IPS-18c (cell line): ENCODE data around the gene MT1E.

ENCODE experiments used
- H3K4me3 ChIP-seq: 2 replicates; pipeline ENCODE4 v1.7.0; 2013; ENCODE audit warnings: low read depth, mild to moderate bottlenecking, low read length, moderate library complexity; ENCODE audit not compliant: insufficient read depth
- H3K9me3 ChIP-seq: one replicate; pipeline ENCODE4 v1.6.1; 2013; ENCODE audit warnings: mild to moderate bottlenecking, low read length, moderate library complexity; ENCODE audit not compliant: control insufficient read depth, insufficient read depth

MT1E gene

GRCh38 chr16:56604966-56605365 is 20.6 kb upstream of the MT1E start:
- Histone ChIP-seq H3K4me3 (no peak overlapping the region), H3K9me3 (no peaks in the 10 kb centered on the region)

GRCh38 chr16:56605475-56605874 is 20.1 kb upstream of the MT1E start:
- no peak overlapping the region for H3K4me3 ChIP-seq

DNA sequence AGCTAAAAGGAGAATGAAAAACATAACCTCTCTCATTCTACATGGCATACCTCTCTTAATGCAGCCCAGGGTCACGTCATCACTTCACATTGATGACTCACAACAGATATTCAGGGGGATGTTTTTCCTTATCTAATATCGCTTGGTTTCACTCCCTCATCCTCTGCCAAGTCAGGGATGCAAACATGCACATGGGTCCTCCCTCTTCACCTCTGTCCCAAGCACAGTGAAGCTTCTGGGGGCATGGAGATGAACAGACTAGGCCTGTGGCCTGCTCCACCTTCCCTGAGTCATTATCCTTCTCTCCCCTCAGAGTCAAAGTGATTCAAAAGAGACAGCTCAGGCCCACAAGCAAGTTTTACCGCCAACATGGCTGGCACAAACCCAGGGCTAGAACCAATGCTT is 19.5 kb upstream of the MT1E start:
- H3K9me3 ChIP-seq = no peaks in the 10 kb centered on the region

More at GRCh38 chr16:56605475-56605874, 20.1 kb upstream of the MT1E start:
- no peaks in the 10 kb centered on the region for H3K9me3 ChIP-seq

DNA sequence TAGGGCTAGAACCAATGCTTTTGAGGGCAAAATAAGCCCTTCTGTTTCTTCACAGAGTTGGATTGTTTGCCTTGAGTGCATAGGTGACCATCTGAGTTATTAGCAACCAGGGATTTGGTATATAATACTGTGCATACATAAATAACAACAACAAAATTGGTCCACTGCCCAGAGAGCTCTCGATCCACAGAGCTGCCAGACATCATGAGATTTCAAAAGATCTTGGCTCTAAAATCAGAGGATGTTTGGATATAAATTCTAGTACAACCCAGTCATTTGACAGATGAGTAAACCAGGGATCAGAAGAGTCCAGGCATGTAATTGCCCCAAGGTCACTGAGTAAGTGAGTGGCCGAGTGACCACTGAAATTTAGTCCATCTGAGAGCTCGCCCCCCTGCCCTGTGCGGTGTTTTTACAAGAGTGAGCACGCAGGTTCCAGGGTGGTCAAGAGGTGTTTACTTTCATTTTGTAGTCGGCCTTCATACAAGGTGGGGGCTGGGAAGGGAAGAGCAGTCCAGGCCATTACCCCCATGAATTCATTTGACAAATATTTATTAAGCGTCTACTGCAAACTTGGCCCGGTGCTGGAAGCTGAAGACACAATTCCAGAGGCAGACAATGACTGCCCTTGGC is 19.0 kb upstream of the MT1E start:
- Histone ChIP-seq H3K9me3 (no peaks in the 10 kb centered on the region), H3K4me3 (no peak overlapping the region)

More for the DNA sequence above, 19.5 kb upstream of the MT1E start:
- H3K4me3 ChIP-seq = no peak overlapping the region

GRCh38 chr16:56607109-56607618 is 18.4 kb upstream of the MT1E start:
- H3K9me3 ChIP-seq = no peaks in the 10 kb centered on the region
- H3K4me3 ChIP-seq = no peak overlapping the region

DNA sequence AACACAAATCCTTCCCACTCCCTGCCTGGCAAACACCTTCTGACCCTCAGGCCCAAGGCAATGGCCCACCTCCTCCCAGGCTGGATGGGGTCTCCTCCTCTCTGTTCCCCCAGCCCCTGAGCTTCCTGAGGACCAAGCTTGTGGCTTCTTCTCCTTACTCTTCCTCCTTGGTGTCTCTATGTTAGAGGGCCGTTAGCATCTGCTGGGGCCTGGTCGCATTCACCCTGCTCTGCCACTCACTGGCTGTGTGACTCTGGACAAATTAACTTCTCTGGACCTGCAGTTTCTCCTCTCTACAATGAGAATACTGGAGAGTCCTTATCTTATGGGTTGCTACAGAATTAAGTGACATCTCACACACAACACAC is 17.9 kb upstream of the MT1E start:
- Histone ChIP-seq H3K4me3 (peak overlapping the region; percentile 56; the same call in 1 of the 2 replicates), H3K9me3 (no peaks in the 10 kb centered on the region)

DNA sequence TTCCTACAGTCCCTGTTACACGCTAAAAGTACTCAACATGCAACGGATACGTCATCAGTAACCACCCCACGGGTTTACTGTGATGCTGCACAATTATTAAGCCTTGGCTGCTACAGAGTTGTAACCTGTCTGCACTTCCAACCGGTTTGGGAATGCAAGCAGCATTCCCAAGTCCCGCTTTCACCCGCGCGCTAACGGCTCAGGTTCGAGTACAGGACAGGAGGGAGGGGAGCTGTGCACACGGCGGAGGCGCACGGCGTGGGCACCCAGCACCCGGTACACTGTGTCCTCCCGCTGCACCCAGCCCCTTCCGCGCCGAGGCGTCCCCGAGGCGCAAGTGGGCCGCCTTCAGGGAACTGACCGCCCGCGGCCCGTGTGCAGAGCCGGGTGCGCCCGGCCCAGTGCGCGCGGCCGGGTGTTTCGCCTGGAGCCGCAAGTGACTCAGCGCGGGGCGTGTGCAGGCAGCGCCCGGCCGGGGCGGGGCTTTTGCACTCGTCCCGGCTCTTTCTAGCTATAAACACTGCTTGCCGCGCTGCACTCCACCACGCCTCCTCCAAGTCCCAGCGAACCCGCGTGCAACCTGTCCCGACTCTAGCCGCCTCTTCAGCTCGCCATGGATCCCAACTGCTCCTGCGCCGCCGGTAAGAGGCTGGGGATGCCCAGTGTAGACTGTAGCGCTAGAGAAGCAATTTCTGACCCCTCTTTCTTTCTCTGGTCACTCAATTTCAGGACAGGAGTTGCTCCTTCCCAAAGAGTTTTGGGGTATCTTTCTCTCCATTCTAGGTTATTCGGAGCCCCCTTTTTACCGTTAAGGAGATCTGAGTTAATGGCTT is 17.3 kb upstream of the MT1E start, which contains the start of gene MT2A:
Gene MT2A (plus strand): TSS at position 542 of the 833 bp plus-strand sequence. CDS start 72 bp downstream, at position 614.
- Histone ChIP-seq H3K9me3 (no peaks in the 10 kb centered on the region), H3K4me3 (peak within 1 kb of the TSS; percentile 56)

DNA sequence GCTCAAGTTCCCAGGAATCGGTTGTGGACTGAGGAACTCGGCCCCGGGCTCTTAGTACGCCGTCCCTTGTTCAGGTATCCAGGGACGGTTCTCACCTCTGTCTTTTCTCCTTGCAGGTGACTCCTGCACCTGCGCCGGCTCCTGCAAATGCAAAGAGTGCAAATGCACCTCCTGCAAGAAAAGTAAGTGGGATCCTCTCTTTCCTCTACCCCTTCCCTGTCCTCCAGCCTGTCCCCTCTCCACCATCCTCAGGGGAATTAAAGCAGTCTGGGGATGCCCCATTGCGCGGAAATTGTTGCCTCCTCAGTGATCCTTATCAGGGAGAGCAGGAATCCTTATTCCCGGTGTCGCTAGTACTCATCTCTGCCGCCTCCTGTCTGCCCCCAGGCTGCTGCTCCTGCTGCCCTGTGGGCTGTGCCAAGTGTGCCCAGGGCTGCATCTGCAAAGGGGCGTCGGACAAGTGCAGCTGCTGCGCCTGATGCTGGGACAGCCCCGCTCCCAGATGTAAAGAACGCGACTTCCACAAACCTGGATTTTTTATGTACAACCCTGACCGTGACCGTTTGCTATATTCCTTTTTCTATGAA is 16.6 kb upstream of the MT1E start:
- Histone ChIP-seq H3K4me3 (peak overlapping the region; percentile 56), H3K9me3 (no peaks in the 10 kb centered on the region)

GRCh38 chr16:56609463-56609921 is 16.1 kb upstream of the MT1E start:
- Histone ChIP-seq H3K9me3 (no peaks in the 10 kb centered on the region), H3K4me3 (peak overlapping the region; percentile 56)

- Histone ChIP-seq H3K4me3 (no peak overlapping the region), H3K9me3 (no peaks in the 10 kb centered on the region)
Measured at GRCh38 chr16:56610017-56610608, 15.5 kb upstream of the MT1E start.

- Histone ChIP-seq H3K4me3 (no peak overlapping the region), H3K9me3 (no peaks in the 10 kb centered on the region)
Measured at GRCh38 chr16:56610609-56611111, 14.9 kb upstream of the MT1E start.

DNA sequence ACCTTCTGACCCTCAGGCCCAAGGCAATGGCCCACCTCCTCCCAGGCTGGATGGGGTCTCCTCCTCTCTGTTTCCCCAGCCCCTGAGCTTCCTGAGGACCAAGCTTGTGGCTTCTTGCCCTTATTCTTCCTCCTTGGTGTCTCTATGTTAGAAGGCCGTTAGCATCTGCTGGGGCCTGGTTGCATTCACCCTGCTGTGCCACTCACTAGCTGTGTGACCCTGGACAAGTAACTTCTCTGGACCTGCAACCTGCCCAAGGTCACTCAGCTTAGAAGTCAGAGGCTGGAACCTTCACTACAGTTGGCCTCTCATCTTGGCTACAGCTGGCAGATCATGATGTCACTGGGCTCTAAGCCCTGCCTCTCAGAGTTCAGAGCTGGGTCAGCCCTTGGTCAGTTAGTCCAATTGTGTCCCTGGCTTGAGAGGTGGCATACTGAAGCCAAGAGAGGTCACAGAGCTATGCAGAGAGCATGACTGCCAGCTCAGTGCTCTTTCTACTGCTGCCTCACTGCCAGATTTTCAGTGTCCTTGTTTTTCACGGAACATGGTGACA is 14.2 kb upstream of the MT1E start:
- no peaks in the 10 kb centered on the region for H3K9me3 ChIP-seq
- no peak overlapping the region for H3K4me3 ChIP-seq

GRCh38 chr16:56613706-56614105 is 11.9 kb upstream of the MT1E start:
- H3K9me3 ChIP-seq = no peaks in the 10 kb centered on the region
- H3K4me3 ChIP-seq = no peak overlapping the region

DNA sequence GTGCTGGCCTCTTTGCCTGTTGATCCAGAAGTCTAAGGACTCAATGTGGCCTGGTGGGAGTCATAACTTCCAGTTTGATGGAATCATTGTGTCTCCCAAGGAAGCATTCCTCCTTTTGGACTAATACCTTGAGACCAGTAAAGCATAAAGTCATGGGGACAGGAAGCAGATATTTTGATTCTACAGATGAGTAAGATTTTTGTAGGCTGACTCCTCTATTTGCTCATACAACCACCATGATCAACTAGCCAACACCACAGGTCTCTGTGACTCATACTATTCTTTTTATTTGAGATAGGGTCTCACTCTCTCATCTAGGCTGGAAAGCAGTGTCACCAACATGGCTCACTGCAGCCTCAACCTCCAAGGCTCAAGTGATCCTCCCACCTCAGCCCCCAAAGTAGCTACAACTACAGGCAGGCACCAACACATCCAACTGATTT is 11.0 kb upstream of the MT1E start:
- H3K9me3 ChIP-seq = no peaks in the 10 kb centered on the region
- H3K4me3 ChIP-seq = no peak overlapping the region

GRCh38 chr16:56615353-56615752 is 10.2 kb upstream of the MT1E start:
- Histone ChIP-seq H3K9me3 (no peaks in the 10 kb centered on the region), H3K4me3 (no peak overlapping the region)

DNA sequence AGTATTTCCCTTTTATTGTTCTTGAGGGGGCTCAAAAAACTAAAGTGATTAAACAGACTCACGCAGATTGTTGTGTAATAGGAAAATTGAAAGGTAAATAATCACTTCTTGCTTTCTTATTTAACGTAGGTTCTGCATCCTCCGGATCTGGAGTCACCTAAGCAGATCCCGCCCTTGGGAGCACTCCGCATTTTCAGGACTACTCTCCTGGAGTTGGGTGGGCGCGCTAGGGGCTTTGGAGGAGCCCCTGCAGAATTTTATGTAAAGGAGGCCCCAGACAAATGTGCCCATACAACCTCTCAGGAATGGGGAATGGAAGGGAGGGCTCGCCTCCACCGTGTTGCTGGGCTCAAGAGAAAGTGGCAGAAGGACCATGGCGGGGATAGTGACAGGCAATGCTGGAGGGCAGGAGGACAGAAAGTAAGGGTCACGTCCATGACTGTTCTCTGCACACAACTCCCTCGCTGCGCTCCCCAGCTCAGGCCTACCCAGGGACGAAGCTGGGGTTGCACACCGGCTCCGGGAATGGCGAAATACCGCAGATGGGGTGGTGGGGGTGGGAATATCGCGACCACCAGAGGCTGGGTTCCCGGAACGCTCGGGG is 8.9 kb upstream of the MT1E start:
- peak overlapping the region; percentile 57 for H3K4me3 ChIP-seq
- H3K9me3 ChIP-seq = no peaks in the 10 kb centered on the region
